Kidney epithelial cell (primary cell): ENCODE results near the gene COPZ2. TPM values are rescaled to one million over a fixed set of nuclear protein-coding genes. Genes with fewer than 3 reads are reported as not detected.
A peak's percentile ranks its signal among the peaks of the same experiment; 100 is the strongest.

Source experiments
- DNase-seq: peaks from one replicate; pipeline ENCODE4 v3.0.0-alpha.2; 2010; ENCODE audit warnings: low read depth
- H3K27me3 ChIP-seq: 2 replicates; pipeline ENCODE4 v1.6.0; 2011; ENCODE audit warnings: low read length; ENCODE audit not compliant: control insufficient read depth, insufficient read depth
- H3K36me3 ChIP-seq: 2 replicates; pipeline ENCODE4 v1.5.1; 2011; ENCODE audit warnings: low read length; ENCODE audit not compliant: control insufficient read depth, insufficient read depth
- H3K4me3 ChIP-seq: 2 replicates; pipeline ENCODE4 v1.5.1; 2011; ENCODE audit warnings: low read depth, mild to moderate bottlenecking, control low read depth, low read length
- total RNA-seq: library from RNA; depleted of rRNA; stranded (reverse); fragments of >200 nt; gene quantifications from 2 replicates; pipeline ENCODE4 v1.2.3, GENCODE V29; 2015
- TF ChIP-seq, protein P1 (sequence below): IDR thresholded peaks from 2 replicates; pipeline ENCODE4 v1.5.1; 2011; ENCODE audit warnings: mild to moderate bottlenecking, moderate library complexity, low read length, control low read depth, inconsistent platforms; ENCODE audit not compliant: insufficient read depth, poor library complexity, severe bottlenecking

COPZ2 gene
- total RNA-seq, 1 donor from 2014 or later = 3.7 TPM

DNA sequence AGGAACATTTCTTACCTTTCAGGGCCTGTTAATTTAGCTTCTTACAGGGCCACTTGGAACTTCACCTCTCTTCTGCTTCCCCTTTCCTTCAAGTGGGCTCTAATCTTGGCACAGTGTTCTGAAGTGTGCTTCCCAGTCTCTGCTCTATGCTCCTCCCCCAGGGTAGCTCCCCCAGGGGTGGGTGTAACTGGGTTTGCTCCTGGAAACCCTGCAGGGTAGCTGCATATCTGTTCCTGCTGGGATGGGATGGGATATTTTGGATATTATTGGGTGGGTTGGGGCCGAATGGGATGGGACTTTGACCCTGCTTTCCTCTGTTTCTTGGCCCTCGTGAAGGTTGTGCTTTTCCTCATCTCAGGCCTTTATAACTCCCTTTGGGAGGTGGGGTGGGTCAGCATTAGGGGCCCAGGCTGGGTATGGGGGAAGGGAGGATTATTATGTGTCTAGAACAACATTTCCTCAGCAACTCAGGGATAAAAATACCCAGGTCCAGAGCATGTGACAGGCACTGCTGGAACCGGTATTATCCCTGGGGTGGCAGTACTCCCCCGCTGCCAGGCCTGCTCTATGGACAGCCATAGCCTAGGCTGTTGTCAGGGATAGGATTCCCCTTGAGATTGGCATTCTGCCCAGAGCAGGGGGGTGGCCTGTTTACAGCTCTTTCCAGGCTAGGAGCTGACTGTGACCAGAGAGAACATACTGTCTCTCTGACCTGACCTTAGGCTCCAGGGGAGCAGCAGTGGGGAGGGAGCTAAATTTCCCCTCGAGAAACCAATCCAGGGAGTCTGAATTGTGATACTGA is 15.6 kb upstream of the COPZ2 start:
- peaks cover 4% of the 10 kb centered on the region for H3K36me3 ChIP-seq
- H3K4me3 ChIP-seq = no peak overlapping the region
- no peak for DNase-seq
- no peaks in the 10 kb centered on the region for H3K27me3 ChIP-seq
- TF ChIP-seq, protein P1, sequence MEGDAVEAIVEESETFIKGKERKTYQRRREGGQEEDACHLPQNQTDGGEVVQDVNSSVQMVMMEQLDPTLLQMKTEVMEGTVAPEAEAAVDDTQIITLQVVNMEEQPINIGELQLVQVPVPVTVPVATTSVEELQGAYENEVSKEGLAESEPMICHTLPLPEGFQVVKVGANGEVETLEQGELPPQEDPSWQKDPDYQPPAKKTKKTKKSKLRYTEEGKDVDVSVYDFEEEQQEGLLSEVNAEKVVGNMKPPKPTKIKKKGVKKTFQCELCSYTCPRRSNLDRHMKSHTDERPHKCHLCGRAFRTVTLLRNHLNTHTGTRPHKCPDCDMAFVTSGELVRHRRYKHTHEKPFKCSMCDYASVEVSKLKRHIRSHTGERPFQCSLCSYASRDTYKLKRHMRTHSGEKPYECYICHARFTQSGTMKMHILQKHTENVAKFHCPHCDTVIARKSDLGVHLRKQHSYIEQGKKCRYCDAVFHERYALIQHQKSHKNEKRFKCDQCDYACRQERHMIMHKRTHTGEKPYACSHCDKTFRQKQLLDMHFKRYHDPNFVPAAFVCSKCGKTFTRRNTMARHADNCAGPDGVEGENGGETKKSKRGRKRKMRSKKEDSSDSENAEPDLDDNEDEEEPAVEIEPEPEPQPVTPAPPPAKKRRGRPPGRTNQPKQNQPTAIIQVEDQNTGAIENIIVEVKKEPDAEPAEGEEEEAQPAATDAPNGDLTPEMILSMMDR = no peak

DNA sequence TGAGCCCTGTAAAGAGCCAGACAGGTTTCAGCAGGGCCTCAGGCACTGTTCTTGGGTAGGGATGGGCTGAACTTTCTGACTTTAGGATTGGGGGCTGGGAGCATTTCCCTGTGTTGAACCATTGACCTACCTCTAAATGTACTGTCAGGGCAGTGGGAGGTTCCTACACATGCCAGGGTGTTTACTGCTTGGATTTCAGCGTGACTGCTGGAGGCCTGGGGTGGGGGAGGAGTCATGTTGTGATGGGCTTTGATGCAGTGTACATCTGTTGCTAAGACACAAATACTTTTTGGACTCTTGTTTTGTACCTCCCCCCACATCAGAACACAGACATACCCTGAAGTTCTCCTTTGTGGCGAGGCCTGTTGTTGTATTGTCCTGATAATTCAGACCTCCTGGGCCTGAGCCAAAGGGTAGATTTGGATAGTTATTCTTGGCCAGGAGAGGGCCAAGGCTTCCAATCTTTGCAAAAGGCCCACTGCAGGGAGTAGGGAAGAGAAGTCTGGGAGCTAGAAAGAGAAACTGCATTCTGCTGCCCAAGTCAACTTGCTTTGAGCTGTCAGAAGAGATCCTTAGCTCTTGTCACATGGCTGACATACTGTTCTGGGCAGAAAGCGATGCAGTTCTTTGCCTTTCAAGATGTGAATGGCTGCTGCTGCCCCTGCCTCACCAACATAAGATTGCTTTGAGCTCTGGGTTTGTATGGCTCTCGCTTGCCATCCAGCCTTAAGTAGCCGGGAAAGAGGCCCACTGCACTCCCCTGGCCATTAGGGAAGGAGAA is 14.3 kb upstream of the COPZ2 start:
- Histone ChIP-seq H3K27me3 (no peaks in the 10 kb centered on the region), H3K4me3 (no peak overlapping the region), H3K36me3 (no peaks in the 10 kb centered on the region)
- DNase-seq = no peak
- TF ChIP-seq, protein P1 = no peak

DNA sequence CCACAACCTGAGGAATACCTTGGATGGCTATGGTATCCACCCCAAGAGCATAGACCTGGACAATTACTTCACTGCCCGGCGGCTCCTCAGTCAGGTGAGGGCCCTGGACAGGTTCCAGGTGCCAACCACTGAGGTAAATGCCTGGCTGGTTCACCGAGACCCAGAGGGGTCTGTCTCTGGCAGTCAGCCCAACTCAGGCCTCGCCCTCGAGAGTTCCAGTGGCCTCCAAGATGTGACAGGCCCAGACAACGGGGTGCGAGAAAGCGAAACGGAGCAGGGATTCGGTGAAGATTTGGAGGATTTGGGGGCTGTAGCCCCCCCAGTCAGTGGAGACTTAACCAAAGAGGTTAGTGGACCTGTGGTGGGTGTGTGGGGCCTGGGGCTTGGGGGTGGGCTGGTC is 13.7 kb upstream of the COPZ2 start:
- no peaks in the 10 kb centered on the region for H3K36me3 ChIP-seq
- no peak for DNase-seq
- H3K4me3 ChIP-seq = no peak overlapping the region
- H3K27me3 ChIP-seq = no peaks in the 10 kb centered on the region
- TF ChIP-seq, protein P1 = no peak

DNA sequence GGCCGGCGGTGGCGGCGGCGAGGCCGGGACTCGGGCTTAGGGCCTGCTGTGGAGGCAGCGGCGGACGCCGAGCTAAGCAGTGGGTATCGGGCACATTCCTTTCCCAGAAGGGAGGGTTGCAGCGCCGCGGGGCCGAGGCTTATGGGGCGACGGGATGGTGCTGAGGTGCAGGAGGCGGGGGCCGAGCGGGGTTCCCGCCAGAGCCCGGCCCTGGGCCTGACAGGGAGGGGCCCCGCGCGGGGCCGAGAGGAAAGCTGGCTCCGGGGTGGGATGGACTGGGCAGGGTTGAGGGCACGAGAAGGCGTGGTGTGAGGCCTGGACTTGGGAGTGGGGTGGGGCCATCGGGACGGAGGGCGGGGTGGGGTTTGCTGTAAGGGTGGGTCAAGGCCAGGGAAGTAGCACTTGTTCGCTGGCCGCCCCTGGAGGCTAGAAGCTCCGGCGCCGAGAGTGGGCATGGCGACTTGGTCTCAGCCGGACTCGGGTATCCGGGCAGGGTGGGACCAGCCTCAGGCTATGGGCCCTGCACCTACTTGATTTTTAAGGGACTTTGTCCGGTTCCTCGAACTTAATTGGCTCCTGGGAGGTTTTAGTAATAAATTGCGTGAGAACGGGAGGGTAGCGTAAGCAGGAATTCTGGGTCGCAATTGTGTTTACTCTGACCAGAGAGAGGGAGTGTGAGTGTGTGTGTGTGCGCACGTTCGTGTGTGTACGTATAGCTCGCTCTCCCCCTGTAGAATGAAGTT is 11.0 kb upstream of the COPZ2 start:
- TF ChIP-seq, protein P1 = no peak
- no peaks in the 10 kb centered on the region for H3K36me3 ChIP-seq
- H3K27me3 ChIP-seq = no peaks in the 10 kb centered on the region
- peak overlapping the region; percentile 79 for H3K4me3 ChIP-seq
- DNase-seq = no peak

DNA sequence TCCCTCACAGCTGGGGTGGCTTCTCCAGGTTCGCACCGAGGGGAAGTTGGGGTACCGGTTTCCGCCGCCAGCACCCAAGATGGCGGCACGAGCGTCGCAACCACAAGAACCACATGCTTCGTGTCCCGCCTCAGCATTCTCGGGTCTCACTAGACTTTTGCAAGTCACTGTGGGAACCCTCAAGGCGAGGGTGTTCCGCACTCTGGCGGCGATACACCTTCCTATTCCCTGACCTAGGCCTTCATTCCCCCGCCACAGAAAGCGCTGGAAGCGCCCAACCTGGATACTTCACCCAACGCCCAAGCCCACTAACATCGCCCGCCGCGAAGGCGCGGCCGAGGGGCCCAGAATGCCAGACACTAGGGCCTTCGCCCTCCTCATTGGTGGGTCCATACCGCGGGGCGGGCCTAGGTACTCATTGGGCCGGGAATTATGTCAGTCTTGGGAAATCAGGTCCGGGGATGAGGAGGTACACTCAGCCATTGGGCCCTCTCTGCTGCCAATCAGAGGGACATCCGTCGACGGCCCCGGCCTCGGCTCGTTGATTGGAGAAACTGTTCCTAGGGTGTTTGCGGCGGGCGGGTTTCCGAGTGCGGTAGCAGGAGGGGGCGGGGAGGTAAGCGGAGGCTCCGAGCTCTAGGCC is 10.3 kb upstream of the COPZ2 start, which contains the start of gene NFE2L1:
NFE2L1 (plus strand) TSS at position 619 of the 643 bp plus-strand sequence. CDS start 2,760 bp downstream, outside the sequence.
- Histone ChIP-seq H3K27me3 (no peaks in the 10 kb centered on the region), H3K36me3 (no peaks in the 10 kb centered on the region), H3K4me3 (peak within 1 kb of the TSS; percentile 79)
- DNase-seq = peak; percentile 98
- TF ChIP-seq, protein P1 = no peak
